ENCODE data around the gene ALX3.

The ALX3 gene

GRCh38 chr1:110067479-110067892 is 3.0 kb downstream of the ALX3 start:
- no peak overlapping the region for H3K4me3 ChIP-seq (ENCODE audit: control insufficient read depth, low read depth, low read length)
- DNase-seq (ENCODE audit: low read depth): no peak
- no peak for TF ChIP-seq CTCF (conservative IDR thresholded peaks at IDR 0.05; ENCODE audit: control insufficient read depth, insufficient read depth, low read depth, low read length)

GRCh38 chr1:110065841-110066240 is 4.6 kb downstream of the ALX3 start:
- no peak overlapping the region for H3K4me3 ChIP-seq (ENCODE audit: control insufficient read depth, low read depth, low read length)
- no peak for DNase-seq (ENCODE audit: low read depth)
- TF ChIP-seq CTCF (conservative IDR thresholded peaks at IDR 0.05; ENCODE audit: control insufficient read depth, insufficient read depth, low read depth, low read length): no peak

- H3K4me3 ChIP-seq (ENCODE audit: control insufficient read depth, low read depth, low read length): no peak overlapping the region
- no peak for DNase-seq (ENCODE audit: low read depth)
- no peak for TF ChIP-seq CTCF (conservative IDR thresholded peaks at IDR 0.05; ENCODE audit: control insufficient read depth, insufficient read depth, low read depth, low read length)
These were observed 5.7 kb downstream of the ALX3 start for GRCh38 chr1:110064576-110065337.

GRCh38 chr1:110063781-110064180 is 6.7 kb downstream of the ALX3 start:
- no peak overlapping the region for H3K4me3 ChIP-seq (ENCODE audit: control insufficient read depth, low read depth, low read length)
- no peak for DNase-seq (ENCODE audit: low read depth)
- no peak for TF ChIP-seq CTCF (conservative IDR thresholded peaks at IDR 0.05; ENCODE audit: control insufficient read depth, insufficient read depth, low read depth, low read length)

- no peak overlapping the region for H3K4me3 ChIP-seq (ENCODE audit: control insufficient read depth, low read depth, low read length)
- no peak for TF ChIP-seq CTCF (conservative IDR thresholded peaks at IDR 0.05; ENCODE audit: control insufficient read depth, insufficient read depth, low read depth, low read length)
- DNase-seq (ENCODE audit: low read depth): no peak
These were observed 7.9 kb downstream of the ALX3 start for GRCh38 chr1:110062612-110063011.

- no peak for DNase-seq (ENCODE audit: low read depth)
- no peak for TF ChIP-seq CTCF (conservative IDR thresholded peaks at IDR 0.05; ENCODE audit: control insufficient read depth, insufficient read depth, low read depth, low read length)
These were observed 9.1 kb downstream of the ALX3 start for GRCh38 chr1:110061341-110061740.

More at GRCh38 chr1:110061341-110061740, 9.1 kb downstream of the ALX3 start:
- no peak overlapping the region for H3K4me3 ChIP-seq (ENCODE audit: control insufficient read depth, low read depth, low read length)

Measured in fibroblast of mammary gland (primary cell).